HG03558 (cell line): ENCODE data around the gene CHST3.
"Not testable (repeated sequence)": the region's sequence is repeated elsewhere in the genome, so short reads cannot be mapped to it uniquely, and the experiment has no call there.

Experiments used
- ATAC-seq: cut with Tn5 transposase; IDR thresholded peaks from one replicate; pipeline ENCODE4 v1.9.1; 2021; ENCODE audit warnings: moderate number of reproducible peaks; ENCODE audit not compliant: unreplicated experiment; ENCODE audit errors: extremely low read depth

The CHST3 gene

GRCh38 chr10:71971769-71972555 lies 7.8 kb downstream of the CHST3 start:
- no peak for ATAC-seq

- ATAC-seq: no peak
These were observed 8.8 kb downstream of the CHST3 start for GRCh38 chr10:71972746-71973695.

- no peak for ATAC-seq
These were observed 9.7 kb downstream of the CHST3 start for GRCh38 chr10:71973777-71974488.

GRCh38 chr10:71974489-71975021 lies 10.4 kb downstream of the CHST3 start:
- no peak for ATAC-seq

GRCh38 chr10:71975087-71975870 lies 11.1 kb downstream of the CHST3 start:
- ATAC-seq: no peak

- ATAC-seq: no peak
These were observed 11.9 kb downstream of the CHST3 start for GRCh38 chr10:71975871-71976725.

- not testable (repeated sequence) for ATAC-seq
These were observed 13.4 kb downstream of the CHST3 start for GRCh38 chr10:71977614-71977903.

GRCh38 chr10:71978476-71978875 lies 14.3 kb downstream of the CHST3 start:
- ATAC-seq: no peak

GRCh38 chr10:71978988-71979691 lies 14.9 kb downstream of the CHST3 start:
- ATAC-seq: no peak

GRCh38 chr10:71979692-71980062 lies 15.5 kb downstream of the CHST3 start:
- no peak for ATAC-seq

GRCh38 chr10:71980181-71981014 lies 16.2 kb downstream of the CHST3 start:
- no peak for ATAC-seq

GRCh38 chr10:71981015-71981875 lies 17.1 kb downstream of the CHST3 start:
- ATAC-seq: no peak

- ATAC-seq: no peak
These were observed 17.7 kb downstream of the CHST3 start for GRCh38 chr10:71981876-71982230.

GRCh38 chr10:71982269-71983178 lies 18.3 kb downstream of the CHST3 start:
- ATAC-seq: no peak

GRCh38 chr10:71984126-71984808 lies 20.1 kb downstream of the CHST3 start:
- no peak for ATAC-seq
